Stimulated activated CD4-positive, alpha-beta T cell treated with anti-CD3 and anti-CD28 coated beads, Interleukin-2, amount 100 ng/mL, for 4 hours (primary cell): ENCODE data around the gene SNX20.
A peak's percentile ranks its signal among the peaks of the same experiment; 100 is the strongest.

Experiments used
- DNase-seq: peaks from one replicate; pipeline ENCODE4 v3.0.0-alpha.2; 2020; ENCODE audit warnings: low read depth

SNX20 gene, protein sequence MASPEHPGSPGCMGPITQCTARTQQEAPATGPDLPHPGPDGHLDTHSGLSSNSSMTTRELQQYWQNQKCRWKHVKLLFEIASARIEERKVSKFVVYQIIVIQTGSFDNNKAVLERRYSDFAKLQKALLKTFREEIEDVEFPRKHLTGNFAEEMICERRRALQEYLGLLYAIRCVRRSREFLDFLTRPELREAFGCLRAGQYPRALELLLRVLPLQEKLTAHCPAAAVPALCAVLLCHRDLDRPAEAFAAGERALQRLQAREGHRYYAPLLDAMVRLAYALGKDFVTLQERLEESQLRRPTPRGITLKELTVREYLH

DNA sequence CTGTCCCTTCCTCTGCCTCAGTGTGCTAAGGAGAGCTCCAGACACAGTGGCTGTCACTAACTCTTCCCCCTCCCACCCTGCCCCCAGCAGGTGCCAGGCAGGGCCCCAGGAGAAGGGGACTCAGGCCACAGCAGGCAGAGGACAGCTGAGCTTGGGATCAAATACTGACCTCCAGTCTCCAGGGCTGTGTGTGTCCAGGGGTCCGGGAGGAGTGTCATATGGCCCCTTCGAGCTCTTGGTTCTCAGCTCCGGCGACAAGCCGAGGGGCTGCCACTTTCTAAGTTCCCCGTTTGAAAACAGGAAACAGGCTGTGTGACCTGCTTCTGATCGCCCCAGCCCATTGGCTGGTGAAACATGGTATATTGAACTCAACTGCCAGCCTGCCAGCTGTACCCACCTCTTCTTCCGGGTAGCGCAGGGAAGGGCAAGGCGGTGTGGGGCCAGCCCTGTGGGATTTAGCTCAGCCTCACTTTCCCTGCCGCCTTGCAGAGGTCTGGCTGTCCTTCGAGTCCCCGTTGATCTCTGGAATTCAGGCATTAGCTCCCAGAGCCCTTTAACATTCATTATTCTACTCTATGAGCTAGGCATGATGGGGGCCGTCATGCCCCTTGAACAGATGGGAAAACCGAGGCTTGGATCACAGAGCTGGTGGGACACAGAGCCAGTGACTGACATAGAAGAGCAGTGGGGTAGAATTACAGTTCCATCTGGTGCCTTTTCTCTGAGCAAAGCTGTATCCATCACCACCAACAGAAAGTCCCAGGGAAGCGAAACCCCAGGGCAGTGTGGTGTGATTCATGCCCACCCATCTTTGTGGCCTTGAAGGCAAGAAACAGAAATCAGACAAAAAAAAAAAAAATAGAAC is at the start of gene SNX20:
Gene SNX20, minus strand, starts transcription at position 292 of the 865 bp plus-strand sequence. CDS start 3,786 bp downstream, outside the sequence.
- DNase-seq: peak; percentile 55

DNA sequence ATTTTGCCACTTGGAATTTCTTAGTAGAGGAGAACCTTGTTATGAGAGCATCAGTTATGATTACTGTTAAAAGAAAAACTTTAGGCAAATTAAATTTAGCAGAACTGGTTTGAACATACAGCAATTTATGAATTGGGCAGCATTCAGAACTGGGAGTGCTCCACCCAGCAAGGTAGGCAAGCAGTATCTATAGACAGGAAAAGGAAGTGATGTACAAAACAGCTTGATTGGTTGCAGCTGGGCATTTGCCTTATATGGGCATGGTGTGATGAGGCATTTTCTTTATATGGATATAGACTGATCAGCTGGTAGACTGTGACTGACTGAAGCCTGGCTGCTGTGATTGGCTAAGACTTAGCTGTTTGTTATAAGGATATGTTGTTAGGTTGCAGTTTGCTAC is 43.2 kb upstream of the SNX20 start:
- no peak for DNase-seq

DNA sequence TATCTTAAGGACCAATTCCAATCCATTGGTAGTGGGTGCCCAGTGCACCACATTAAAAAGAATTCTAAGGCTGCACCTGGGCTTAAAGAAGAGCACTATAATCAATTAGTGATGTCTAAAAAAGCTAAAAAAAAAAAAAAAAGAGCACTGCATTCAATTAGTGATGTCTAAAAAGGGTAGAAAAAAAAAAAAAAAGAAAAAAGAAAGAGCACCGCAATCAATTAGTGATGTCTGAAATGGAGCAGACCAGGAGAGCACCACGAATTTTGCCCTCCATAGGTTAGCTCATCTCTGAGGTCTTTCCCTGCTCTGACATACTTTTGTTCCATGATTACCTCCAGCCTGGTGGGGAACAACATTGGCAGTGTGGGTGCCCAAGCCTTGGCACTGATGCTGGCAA is 41.8 kb upstream of the SNX20 start:
- DNase-seq: no peak

DNA sequence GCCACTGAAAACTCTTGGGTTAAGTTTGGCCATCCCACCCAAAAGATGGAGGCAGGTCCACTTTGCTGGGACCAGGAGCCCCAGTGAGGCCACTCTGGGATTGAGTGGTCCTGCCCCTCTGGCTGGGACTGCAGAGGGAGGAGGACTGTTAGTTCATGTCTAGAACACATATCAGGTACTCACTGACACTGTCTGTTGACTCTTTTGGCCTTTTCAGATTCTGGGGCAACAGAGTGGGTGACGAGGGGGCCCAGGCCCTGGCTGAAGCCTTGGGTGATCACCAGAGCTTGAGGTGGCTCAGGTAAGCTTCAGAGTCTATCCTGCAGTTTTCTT is 41.3 kb upstream of the SNX20 start:
- DNase-seq: no peak

DNA sequence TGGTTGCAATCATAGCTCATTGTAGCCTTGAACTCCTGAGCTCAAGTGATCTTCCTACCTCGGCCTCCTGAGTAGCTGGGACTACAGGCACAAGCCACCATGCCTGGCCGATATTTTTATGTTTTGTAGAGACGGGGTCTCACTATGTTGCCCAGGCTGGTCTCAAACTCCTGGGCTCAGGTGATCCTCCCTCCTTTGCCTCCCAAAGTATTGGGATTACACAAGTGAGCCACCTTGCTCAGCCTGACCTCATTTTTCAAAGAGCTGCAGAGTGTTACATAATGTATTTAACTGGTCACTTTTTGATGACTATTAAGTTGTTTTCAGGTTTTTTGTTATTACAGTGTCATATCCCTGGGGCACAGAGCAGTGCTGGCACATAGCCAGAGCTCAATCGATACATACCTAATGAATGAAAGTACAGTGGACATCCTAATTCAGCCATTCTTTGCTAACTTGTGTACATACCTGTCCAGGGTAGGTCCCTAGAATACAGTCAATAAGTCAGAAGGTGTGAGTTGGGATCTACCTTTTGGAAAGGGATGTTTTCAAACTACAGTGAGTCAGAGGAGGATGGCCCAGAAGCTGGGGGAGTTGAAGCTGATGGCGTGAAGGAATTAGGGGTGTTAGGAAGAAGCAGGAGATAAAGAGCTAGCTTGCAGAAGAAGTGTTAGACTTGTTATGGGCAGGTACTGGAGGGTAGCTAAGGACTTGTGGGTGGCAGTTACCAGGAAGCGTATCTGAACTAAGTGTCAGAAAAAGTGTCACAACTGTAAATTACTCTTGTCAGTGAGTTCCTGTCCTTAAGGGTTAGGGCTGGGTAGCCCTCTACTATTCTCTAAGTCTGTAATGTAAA is 40.7 kb upstream of the SNX20 start:
- DNase-seq: no peak

DNA sequence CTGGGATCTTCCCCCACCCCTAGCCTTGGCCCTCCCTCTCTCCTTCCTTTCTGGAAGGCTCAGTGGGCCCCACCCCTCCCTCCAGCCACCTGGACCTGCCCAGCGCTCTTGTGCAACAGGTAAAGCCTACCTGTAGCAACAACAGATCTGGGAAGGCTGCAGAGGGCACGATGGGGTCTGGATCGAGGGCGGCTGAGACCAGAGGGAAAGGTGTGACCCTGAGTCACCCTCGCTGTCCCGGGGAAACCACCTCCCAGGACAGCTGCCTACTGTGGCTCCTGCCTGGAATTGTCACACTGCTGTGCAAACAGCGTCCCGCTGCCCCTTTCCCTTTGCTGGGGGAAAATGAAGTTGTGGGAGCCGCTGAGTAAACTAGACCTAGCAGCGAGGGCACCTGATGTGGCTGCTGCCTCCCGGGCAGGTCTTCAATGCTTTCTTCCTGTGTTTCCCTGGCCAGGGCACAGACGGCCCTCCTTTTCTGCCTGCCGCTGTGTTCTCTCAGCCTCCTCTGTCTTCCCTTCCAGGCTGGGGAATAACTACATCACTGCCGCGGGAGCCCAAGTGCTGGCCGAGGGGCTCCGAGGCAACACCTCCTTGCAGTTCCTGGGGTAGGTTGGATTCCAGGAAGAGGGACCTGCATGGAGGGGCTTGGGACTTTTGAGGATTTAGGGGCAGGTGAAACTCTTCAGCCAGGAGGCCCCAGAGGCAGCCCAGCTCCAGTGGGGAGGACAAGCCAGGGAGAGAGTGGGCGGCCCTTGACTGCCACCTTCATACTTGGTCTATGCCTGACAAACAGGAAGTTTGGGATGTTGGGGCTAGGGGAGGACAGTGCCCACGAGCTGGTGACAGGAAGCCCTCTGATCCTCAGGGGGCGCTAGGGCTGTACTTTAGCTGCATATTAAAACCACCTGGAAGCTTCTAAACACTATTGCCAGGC is 38.6 kb upstream of the SNX20 start:
- DNase-seq: no peak

DNA sequence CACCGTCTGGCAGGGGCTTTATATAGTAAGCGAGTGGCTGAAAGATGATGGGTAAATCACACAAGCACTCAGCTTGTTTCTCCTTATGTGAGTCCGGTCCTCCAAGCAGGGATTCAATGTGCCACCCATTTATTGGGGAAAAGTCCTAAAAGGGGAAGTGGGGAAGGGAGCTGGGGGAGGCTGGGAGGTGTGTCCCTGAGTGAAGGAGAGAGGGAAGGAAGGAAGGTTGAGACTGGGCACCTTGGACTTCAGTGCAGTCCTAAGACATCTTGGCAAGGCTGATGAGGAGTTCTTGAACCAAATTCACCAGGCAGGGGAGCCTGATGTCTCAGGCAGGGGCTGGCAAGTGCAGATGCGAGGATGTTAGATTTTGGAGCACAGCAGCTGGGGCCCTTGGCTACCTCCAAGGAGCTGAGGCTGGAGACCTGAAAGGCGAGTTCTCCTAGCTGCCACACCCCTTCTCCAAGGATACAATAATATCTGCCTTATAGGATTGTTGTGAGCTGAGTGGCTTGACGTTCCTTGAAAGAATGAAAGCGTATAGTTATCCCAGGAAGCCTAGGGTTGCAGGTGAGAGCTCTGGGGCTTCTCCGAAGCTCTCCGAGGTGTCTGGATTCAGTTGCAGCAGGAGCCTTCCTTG is 37.8 kb upstream of the SNX20 start:
- DNase-seq: no peak

DNA sequence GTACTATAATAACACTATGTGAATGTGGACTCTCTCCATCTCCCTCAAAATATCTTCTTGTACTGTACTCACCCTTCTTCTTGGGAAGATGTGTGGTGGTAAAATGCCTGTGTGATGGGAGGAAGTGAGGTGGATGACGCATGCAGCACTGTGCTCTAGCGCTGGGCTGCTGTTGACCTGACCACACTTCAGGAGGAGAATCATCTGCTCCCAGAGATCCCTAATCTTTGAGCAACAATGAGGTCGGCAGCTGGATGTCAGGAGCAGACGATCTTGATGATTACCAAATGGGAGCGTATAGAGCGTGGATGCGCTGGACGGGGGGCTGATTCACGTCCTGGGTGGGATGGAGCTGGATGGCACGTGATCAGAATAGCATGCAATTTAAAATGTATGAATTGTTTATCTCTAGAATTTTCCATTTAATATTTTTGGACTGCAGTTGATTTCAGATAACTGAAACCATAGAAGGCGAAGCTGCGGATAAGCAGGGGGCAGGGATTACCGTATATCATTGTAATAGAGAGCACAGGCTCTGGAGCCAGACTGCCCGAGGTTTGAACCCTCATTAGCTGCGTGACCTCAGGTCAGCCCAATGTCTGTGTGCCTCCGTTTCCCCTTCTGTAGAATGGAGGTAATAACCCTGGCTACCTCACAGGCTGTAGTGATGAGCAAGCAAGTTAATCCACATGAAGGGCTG is 37.1 kb upstream of the SNX20 start:
- no peak for DNase-seq

DNA sequence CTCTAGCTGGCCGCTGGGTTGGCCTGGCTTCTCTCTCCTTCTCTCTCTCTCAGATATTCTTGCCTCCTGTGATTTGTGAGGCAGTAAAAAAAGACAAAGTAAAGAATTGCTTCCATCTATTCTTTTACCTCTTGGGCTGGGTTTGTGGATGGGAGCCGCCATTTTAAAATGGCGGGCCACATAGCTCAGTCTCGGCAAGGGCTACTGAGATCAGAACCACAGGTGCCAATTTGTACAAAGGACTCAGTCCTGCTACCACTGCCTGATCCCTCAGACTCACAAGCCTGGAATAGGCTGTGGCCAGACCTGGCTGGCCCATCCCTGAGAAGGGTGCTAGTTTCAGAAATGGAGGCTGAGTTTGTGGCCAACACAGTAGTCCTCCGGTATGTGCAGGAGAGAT is 36.4 kb upstream of the SNX20 start:
- no peak for DNase-seq

DNA sequence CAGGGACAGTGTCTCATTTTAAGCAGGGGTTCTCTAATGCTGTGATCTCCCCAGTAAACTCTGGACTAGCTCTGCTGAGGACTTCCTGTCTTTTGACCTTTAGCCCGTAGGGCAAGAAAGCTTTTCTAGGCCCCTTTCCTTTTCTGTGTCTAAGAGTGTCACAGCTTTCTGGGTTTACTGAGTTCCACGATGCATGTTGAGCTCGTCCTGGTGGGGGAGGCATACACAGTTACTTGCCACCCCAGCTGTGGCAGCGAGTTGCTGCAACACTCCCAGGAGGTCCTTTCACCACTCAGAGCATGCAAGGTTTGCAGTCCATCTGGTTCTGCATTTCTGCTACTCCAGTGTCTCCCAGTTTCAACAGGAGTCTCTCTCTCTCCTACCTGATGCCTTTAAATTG is 36.0 kb upstream of the SNX20 start:
- no peak for DNase-seq

DNA sequence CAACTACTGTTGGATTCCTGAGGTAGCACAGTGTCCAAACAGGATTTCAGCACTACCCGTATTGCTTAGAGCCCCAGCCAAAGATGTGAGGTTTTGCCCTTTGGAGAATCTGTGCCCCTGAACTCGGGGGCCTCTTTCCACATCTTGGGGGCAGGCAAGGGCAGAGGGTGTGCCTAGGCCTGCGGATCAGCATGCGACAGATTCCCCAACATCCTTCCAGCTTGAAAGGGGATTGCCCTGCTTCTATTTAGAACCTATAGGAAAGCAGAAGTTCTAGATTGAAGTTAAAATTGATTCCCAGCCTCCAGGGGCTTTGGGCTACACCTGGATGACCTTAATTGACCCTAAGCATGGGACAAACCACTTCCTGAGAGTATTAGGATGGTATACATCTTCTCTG is 31.8 kb upstream of the SNX20 start:
- DNase-seq: no peak

DNA sequence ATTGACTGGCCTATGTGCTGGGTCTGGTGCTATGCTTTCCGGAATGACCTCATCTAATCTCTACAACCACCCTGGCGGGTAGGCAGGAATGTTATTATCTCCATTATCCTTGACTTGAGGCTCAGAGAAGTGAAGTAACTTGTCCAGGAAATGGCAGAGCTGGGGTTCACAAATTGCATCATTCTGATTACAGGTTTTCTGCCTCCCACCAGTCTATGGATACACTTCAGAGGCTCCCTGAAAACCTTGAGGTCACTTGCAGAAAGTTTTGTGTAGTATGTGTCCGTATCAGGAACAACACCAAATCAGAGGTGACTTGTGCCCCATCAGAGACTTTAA is 31.4 kb upstream of the SNX20 start:
- no peak for DNase-seq

DNA sequence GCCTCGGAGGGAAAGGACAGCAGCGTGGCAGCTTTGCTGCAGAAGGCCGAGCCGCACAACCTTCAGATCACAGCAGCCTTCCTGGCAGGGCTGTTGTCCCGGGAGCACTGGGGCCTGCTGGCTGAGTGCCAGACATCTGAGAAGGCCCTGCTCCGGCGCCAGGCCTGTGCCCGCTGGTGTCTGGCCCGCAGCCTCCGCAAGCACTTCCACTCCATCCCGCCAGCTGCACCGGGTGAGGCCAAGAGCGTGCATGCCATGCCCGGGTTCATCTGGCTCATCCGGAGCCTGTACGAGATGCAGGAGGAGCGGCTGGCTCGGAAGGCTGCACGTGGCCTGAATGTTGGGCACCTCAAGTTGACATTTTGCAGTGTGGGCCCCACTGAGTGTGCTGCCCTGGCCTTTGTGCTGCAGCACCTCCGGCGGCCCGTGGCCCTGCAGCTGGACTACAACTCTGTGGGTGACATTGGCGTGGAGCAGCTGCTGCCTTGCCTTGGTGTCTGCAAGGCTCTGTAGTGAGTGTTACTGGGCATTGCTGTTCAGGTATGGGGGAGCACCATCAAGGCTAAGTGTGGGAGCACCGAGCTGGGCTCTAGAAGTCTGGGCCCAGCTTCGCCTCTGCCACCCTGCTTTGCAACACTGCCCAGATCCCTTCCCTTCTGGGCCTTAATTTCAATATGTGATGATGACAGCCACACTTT is 30.9 kb upstream of the SNX20 start:
- DNase-seq: no peak

DNA sequence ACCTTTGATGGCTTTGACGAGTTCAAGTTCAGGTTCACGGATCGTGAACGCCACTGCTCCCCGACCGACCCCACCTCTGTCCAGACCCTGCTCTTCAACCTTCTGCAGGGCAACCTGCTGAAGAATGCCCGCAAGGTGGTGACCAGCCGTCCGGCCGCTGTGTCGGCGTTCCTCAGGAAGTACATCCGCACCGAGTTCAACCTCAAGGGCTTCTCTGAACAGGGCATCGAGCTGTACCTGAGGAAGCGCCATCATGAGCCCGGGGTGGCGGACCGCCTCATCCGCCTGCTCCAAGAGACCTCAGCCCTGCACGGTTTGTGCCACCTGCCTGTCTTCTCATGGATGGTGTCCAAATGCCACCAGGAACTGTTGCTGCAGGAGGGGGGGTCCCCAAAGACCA is 29.9 kb upstream of the SNX20 start:
- no peak for DNase-seq

DNA sequence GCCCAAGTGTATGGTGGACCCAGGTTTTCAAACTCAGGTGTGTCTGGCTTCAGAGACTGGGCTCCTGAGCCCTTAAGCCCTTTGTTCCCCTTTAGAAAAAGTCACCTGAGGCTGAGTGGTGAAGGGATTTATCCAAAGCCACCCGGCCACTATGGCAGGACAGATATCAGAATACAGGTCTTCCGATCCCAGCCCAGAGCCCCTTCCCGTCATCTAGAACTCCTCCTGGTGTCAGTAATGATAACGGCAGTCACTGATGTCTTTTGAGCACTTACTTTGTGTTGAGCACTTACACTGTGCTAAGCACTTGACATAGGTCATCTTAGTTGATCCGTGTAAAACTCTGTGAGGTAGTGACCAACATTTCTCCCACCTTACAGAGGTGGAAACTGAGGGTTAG is 28.9 kb upstream of the SNX20 start:
- no peak for DNase-seq

DNA sequence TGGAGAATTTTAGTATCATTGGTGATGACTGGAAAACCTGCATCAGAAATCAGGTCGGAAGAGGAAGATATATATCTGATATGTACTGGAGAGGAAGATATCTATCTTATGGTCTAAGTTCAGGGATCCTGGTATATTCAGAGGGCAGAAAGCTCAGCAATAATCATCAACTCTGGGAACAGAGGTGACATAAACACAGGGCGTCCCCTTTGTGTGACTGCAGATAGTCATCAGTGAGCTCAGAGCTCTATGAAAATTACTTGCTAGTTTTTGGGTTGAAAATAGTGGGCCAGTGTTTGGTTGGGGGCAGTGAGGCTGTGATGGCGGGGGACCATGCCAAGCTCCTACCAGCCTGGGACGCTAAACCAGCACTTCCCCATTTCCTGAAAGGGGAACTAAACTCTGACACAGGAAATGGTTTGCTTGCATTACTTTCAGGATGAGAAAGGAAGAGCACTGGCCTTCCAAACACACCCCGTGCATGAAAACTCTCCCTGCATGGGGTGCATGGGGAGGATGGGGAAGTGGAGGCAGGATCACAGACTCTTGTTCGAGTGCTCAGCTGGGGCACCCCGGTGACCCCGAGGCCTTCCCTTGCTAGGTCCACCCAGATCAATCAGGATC is 28.1 kb upstream of the SNX20 start:
- no peak for DNase-seq

DNA sequence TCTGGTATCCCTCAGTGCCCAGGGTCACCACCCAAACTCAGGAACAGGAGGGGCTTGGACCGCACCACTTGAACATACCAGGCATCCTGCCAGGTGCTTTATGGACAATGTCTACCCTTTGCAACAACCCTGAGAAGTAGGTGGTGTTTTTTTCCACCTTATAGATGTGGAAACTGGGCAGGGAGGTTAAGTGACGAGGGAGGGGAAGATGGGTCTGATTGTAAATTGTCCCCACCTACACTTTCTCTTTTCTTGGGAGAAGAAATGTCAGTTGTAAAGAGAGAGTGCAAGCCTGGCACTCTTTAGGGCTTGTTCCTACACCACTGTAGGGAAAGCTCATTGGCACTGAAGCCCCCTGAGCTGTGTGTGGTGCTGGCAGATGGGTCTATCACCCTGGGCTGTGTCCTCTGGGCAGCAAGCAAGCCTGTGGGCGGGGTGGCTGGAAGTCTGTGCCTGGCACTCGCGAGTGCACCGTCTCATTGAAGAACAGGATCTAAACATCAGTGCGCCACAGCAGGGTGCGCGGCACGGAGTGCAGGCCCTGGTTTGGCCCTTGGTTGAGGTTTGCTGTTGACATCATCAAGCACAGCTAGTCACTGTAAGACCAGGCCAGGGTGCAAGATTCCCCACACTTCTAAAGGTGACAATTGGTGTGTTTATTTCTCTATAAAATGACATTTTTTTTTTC is 27.4 kb upstream of the SNX20 start:
- no peak for DNase-seq

DNA sequence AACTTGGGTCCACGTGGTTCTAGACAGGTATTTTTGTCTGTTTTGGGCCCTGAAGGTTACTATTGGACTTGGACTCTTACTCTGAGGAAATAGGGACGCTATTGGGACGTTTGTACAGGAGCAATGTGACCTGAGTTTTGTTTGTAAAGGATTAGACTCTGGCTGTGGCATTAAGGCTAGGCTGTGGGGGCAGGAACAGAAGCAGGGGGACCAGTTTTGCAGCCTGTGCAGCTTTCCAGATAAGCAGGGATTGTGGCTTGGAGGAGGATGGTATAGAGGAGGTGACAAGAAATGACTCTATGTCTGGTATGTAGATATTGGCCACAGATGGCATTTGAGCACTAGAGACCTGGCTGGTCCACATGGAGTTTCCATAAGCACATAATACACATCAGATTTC is 25.1 kb upstream of the SNX20 start:
- no peak for DNase-seq
